GM21576 (cell line): Measurements from ENCODE around the gene RAX2.
"Not testable (repeated sequence)": the region's sequence is repeated elsewhere in the genome, so short reads cannot be mapped to it uniquely, and the experiment has no call there.

ENCODE experiments used
- ATAC-seq: cut with Tn5 transposase; IDR thresholded peaks from one replicate; pipeline ENCODE4 v1.9.1; 2021; ENCODE audit warnings: mild to moderate bottlenecking, moderate library complexity; ENCODE audit not compliant: unreplicated experiment

RAX2 gene

DNA sequence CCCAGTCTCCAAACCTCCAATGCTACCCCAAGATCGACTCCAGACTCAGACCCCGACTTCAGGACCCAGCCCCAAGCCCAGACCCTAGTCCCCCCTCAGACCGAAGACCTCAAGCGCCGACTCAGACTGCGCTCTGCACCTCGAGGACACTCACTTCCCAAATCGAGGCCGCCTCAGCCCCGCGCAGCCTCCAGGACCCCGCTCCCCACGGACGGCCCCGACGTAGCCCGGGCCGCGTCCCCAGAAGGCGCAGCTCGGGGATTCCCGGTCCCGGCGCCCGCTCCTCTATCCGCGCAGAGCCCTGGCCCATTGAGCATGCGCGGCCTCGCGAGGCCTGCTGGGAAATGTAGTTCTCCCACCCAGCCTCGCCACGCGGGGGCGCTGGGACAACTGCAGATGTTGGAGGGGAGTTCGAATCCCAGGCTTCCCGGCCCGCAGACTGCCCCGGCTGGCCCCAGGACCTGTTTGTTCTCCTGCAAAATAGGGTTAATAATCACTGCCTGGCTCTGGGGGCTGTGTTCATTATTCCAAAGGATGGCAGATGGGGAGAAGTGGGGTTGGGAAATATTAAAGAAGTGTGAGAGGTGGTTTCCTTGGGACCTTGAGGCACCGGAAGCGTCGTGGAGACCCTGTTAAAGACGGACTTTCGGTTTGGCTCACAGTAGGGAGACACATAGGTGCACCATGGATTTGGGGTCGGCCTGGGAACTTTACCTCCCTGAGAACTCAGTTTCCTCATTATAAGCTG is 10.5 kb downstream of the RAX2 start, which contains the start of gene APBA3:
Gene APBA3, minus strand, starts transcription at position 311 of the 748 bp plus-strand sequence. CDS start 1,428 bp downstream, outside the sequence.
- ATAC-seq = peak; percentile 43

DNA sequence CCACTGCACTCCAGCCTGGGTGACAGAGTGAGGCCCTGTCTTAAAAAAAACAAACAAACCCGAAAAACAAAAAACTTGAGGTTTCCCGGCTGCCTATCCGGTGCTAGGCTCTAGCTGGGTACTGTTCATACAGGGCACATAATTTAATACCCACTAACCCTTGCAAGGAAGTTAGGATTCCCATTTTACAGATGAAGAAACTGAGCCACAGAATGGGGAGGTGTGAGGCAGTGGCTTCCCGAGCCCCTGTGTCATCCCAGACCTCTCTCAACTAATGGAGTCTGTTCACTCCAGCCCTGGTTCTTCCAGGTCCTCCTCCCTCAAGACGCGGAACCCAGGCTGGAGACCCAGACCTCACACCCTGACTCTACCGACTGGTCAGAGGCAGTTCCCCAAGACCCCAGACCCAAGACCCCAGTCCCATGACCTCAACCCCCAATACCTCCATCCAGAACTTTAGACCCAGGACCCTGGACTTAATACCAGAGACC is 11.1 kb downstream of the RAX2 start:
- no peak for ATAC-seq

DNA sequence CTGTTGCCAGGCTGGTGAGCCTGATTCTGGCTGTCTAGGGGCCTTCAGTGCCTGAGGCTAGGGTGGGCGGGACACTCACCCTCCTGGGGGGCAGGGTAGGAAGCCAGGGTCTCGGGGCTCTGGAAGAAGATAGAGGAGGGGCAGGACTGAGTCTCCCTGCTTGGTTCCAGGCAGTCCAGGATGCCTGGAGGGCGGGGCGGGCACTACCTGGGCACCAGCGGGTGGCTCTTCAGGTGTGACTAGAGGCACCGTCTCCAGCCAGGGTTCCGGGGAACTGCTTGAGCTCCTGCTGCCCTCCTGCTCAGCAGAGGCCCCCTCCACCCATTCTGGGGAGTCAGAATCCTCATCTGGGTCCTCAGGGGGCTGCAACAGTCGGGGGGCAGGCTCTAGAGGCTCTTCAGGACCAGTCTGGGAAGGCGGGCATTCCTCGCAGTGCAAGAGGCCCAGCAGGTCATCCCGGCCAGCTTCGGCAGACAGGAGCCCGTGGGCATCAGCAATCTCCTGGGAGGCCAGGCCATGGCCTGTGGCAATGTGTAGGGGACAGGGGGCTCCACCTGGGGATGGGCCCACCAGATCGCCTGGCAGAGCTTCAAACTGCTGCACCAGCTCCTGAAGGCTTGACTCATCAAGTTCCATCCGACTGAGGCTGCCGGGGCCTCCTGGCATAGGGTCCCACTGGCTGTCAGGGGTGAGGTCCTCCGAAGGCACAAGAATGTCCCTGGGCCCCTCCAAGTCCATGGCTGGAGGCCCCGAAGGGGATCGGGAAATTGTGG is 12.4 kb downstream of the RAX2 start:
- ATAC-seq = no peak

DNA sequence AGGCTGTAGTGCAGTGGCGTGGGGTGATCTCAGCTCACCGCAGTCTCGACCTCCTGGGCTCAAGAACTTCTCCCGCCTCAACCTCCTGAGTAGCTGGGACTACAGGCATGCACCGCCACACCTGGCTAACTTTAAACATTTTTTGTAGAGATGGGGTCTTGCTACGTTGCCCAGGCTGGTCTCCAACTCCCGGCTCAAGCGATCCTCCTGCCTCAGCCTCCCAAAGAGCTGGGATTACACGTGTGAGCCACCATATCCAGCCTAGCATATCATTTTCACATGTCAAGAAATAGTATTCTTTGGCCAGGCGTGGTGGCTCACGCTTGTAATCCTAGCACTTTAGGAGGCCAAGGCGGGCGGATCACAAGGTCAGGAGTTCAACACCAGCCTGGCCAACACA is 13.7 kb downstream of the RAX2 start:
- ATAC-seq = not testable (repeated sequence)

DNA sequence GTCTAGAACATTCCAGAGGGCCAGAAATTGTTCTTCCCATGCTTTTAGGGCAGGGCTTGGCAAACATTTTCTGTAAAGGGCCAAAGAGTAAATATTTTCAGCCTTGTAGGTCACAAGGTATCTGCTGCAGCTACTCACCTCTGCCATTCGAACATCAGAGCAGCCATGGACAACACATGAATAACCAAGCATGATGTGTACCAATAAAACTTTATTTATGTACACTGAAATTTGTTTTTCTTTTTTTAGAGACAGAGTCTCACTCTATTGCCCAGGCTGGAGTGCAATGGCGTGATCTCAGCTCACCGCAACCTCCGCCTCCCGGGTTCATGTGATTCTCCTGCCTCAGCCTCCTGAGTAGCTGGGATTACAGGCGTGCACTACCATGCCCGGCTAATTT is 14.3 kb downstream of the RAX2 start:
- not testable (repeated sequence) for ATAC-seq

DNA sequence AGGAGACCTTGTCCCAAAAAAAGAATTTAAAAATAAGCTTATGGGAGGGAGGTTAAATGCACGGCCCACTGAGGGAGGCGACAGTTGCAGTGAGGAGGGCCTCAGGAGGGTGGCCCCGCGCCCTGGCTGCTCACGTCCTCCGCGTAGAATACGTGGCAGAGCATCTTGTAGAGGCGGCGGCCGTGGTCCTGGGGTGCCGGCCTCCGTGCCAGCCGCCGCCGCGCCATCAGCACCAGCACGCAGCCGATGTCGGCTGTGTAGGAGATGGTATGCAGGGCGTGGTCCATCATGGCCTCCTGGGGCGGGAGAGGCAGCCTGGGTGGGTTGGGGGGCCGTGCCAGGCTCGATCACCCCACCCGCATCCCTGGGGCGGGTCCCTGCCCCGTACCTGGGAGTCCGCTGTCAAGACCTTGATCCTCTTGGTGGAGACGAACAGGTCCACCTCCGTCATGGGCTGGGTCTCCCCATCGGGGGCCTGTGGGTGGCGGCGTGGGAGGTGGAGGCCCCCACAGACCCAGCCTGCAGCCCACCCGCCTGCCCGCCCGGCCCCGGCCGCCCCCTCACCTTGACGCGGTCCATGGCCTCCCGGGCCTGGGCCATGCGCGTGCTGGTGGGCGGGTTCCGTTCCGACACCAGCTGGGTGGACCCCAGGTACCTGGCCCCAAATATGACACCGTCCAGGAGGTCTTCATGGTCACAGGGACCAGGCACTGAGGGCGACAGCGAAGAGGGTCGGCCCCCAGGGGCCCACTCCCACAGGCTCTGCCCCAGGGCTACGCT is 18.2 kb downstream of the RAX2 start:
- no peak for ATAC-seq

DNA sequence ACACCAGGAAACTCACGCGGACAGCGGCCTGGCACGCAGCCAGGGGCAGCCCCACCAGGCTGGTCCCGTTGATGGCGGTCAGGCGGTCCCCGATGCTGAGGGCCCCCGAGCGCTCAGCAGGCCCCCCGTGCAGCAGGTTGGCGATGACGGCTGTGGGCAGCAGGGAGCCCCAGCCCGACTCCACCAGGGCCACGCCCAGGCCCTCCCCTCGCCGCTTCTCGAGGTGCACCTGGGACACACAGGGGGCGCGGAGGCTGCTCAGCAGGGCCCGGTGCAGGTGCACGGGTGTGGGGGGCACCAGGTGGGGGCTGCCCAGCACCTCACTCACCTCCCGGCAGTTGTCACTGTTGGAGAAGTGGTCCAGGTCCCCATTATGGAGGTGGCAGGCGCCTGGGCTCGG is 19.5 kb downstream of the RAX2 start:
- no peak for ATAC-seq

DNA sequence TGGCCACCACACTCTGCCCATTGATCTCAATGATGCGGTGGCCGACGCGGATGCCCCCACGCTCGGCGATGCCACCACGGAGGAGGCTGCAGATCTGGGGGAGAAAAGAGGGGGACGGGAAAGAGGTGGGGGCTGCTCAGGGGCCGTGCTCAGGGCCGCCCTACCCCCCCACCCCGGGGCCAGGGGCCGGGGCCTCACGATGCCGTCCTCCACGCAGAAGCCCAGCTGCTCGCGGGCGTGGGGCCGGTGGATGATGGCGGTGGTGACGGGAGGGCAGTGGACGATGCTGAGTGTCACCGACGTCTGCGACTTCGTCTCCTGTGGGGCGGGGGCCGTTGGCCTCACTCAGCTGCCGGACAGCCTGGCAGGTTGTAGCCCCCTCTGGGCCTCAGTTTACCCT is 20.8 kb downstream of the RAX2 start:
- ATAC-seq = no peak

DNA sequence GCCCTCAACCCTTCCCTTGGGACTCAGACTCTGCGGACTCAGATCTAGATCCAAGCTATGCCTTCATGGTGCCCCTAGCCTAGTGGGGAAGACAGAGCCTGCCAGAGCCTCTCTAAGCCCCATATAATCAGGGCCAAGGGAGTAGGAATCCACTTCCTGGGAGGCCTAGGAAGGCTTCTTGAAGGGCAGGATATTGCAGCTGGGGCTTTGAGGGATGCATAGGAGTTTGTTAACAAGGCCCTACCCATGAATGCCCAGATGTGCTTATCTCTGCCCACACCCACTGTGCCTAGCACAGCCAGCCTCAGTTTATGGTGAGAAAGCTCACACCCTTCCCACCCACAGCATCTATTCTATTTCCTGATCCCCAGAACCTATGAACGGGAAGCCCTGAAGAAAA is 21.8 kb downstream of the RAX2 start:
- no peak for ATAC-seq

DNA sequence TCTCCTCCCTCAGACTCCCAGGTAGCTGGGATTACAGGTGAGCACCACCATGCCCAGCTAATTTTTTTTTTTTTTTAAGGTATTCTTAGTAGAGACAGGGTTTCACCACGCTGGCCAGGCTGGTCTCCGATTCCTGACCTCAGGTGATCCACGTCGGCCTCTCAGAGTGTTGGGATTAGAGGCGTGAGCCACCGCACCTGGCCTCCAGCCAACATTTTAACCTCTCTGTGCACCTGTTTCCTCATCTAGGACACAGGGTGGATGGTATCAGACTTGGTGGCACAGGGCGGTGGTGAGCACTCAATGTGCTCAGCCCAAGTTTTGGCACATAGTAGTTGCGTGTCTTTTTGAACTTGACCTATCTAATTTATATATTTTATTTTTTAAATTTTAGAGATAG is 23.1 kb downstream of the RAX2 start:
- ATAC-seq = no peak

DNA sequence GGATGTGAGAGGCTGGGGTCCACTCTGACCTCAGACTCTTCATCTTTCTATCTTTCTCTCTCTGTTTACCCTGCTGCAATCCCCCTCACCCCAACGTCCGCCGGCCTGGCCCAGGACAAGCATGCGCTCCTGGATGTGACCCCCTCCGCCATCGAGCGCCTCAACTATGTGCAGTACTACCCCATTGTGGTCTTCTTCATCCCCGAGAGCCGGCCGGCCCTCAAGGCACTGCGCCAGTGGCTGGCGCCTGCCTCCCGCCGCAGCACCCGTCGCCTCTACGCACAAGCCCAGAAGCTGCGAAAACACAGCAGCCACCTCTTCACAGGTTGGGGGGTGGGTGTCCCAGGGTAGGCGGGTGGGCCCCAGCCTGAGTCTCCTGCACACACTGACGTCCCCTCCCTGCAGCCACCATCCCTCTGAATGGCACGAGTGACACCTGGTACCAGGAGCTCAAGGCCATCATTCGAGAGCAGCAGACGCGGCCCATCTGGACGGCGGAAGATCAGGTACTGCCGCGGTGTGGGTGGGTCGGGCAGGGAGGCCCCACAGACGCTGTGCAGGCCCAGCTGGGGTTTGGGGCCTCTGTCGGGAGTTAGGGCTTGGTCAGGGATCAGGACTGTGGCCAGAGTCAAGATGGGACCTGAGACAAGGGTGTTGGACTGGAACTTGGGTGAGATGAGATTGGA is 25.5 kb downstream of the RAX2 start:
- ATAC-seq = no peak

DNA sequence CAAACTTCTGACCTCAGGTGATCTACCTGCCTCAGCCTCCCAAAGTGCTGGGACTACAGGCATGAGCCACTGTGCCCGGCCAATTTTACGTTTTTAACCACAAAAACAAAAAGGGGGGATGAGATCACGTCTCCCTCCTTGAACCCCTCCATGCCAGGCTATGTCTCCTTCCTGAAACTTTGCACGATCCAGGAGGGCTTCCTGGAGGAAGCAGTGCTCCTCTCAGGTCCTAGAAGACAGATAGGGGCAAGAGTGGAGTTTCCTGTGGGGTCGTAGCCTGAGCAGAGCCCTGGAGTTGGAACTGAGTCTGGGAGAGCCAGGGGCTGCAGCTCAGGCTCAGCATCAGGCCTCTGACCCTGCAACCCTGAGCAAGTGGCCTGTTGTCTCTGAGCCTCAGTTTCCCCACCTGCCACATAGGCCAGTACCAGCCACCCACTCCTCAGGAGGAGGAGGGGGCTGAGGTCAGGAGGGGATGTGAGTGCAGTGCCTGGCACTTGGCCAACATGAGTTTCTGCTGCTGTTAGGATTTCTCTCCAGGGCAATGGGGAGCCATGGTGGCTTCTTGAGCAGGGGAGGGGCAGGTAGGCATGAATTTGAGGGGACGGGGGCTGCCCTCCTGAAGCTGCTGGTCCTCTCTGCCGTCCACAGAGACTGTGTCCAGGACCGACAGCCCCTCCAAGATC is 26.5 kb downstream of the RAX2 start:
- ATAC-seq = no peak

DNA sequence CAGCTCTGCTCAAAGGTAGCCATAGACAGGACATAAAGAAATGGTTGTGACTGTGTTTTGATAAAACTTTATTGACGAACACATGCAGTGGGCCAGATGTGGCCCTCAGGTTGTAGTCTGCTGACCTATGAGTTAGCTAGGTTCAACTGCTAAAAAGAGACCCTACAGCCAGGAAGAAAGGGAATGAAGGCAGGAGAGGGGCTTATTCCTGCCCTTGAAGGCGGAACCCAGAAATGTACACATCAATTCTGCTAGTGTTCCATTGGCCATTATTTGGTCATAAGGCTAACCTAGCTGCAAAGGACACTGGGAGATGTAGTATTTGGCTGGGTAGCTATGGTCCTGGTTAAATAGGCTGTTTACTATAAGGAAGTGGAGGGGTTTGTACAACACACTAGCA is 28.5 kb downstream of the RAX2 start:
- no peak for ATAC-seq

DNA sequence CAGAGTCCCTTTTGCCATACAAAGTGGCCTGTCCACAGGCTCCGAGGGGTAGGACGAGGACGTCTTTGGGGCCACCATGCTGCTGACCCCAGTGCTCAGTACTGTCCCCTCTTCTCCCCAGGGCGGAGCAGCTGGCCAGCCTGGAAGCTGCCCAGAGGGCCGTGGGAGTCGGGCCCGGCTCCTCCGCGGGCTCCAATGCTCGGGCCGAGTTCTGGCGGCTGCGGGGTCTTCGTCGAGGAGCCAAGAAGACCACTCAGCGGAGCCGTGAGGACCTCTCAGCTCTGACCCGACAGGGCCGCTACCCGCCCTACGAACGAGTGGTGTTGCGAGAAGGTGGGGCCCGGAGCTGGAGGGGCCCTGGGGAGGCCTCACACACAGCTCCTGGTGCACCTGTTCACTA is 31.6 kb downstream of the RAX2 start:
- no peak for ATAC-seq

DNA sequence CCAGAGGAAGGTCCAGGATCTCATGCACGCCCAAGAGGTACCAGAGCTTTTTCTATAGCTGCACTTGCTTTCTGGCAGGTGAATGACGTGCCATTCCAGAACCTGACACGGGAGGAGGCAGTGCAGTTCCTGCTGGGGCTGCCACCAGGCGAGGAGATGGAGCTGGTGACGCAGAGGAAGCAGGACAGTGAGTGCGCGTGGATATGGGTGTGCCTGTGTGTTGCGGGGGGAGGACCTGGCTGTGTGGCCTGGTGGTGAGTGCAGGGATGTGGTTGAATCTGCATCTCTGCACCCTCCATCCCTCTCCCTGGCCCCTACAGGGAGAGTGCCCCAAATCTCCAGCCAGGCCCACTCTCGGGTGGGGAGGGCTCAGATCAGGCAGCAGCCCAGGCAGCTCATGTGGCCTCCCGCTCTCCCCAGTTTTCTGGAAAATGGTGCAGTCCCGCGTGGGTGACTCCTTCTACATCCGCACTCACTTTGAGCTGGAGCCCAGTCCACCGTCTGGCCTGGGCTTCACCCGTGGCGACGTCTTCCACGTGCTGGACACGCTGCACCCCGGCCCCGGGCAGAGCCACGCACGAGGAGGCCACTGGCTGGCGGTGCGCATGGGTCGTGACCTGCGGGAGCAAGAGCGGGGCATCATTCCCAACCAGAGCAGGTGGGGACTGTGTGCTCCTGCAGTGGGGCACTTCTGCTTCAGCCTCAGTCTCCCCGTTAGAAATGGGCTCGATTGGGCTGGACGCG is 33.4 kb downstream of the RAX2 start:
- ATAC-seq = no peak

DNA sequence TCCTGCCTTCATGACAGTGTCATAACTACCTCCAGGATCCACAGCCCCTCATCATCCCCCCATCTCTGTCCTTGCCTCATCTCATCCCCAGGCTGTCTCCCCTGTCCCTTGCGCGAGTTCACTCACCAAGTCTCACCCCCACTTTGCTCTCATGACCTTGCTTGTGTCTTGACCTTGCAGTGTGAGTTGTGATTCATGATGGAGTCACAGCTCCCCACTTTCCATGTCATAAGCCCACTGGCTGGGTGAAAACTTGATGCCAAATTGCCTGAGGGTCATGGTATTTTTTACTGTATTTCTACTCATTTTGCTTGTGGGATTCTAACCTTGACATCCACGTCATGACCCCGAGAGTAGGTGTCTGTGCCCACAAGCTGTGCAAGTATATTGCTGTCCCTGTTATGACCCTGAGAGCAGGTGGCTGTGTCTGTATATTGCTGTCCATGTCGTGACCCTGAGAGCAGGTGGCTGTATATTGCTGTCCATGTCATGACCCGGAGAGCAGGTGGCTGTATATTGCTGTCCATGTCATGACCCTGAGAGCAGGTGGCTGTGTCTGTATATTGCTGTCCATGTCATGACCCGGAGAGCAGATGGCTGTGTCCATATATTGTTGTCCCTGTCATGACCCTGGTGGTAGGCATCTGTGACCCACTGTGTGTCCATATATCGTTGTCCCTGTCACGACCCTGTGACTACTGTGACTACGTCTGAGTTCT is 34.4 kb downstream of the RAX2 start:
- ATAC-seq = no peak

DNA sequence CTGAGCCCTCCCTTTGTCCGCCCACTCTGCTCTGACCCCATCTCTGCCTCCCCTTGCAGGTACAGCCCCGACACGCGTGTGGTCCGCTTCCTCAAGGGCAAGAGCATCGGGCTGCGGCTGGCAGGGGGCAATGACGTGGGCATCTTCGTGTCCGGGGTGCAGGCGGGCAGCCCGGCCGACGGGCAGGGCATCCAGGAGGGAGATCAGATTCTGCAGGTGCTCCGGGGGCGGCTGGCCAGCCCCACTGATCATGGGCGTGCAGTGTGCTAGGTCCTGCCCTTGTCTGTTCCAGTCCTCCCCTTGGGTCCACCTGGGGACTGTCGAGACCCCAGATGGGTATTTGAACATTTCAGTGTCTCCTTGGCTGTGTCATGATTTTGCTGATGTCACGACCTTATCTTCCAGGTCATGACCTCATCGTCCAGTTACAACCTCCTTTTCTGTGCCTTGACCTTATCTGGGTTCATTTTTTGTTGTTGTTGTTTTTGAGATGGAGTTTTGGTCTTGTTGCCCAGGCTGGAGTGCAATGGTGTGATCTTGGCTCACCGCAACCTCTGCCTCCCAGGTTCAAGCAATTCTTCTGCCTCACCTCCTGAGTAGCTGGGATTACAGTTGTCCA is 35.8 kb downstream of the RAX2 start:
- ATAC-seq = no peak

DNA sequence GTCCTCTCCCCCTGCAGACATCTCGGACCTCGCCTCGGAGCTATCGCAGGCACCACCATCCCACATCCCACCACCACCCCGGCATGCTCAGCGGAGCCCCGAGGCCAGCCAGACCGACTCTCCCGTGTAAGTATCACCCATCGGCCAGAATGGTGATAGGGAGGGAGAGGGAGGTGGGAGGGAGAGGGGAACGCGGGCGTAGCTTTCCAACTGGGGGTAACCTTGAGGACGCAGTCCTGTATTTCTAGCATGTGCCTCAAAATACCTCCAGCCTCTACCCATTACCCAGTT is 37.8 kb downstream of the RAX2 start:
- ATAC-seq = no peak
